Immature natural killer cell (primary cell): Measurements from ENCODE around the gene NSMF. TPM values are rescaled to one million over a fixed set of nuclear protein-coding genes. Genes with fewer than 3 reads are reported as not detected.
A peak's percentile ranks its signal among the peaks of the same experiment; 100 is the strongest.

Experiments used
- DNase-seq, 3 donors: peaks; one replicate each; pipeline ENCODE4 v3.0.0; 2022; ENCODE audit warnings: mixed read lengths in 1 of 3
- H3K27ac Mint-ChIP-seq, 6 donors: one replicate each; pipeline ENCODE4 v1.8.0; 2020; ENCODE audit warnings: mixed read lengths in 6 of 6, mild to moderate bottlenecking in 5 of 6, inconsistent platforms in 4 of 6, moderate library complexity in 3 of 6
- H3K27me3 Mint-ChIP-seq, 3 donors: one replicate each; pipeline ENCODE4 v1.8.0; 2020 to 2021; ENCODE audit warnings: low read depth in 3 of 3, mild to moderate bottlenecking in 3 of 3, mixed read lengths in 3 of 3, moderate library complexity in 3 of 3, inconsistent platforms in 1 of 3
- H3K36me3 Mint-ChIP-seq, 3 donors: one replicate each; pipeline ENCODE4 v1.8.0; 2020; ENCODE audit warnings: mixed read lengths in 3 of 3, inconsistent platforms in 2 of 3, mild to moderate bottlenecking in 2 of 3
- H3K4me1 Mint-ChIP-seq, 2 donors: one replicate each; pipeline ENCODE4 v1.8.0; 2020; ENCODE audit warnings: inconsistent platforms in 2 of 2, mild to moderate bottlenecking in 2 of 2, mixed read lengths in 2 of 2, moderate library complexity in 1 of 2
- H3K4me3 Mint-ChIP-seq, 5 donors: one replicate each; pipeline ENCODE4 v1.8.0; 2020; ENCODE audit warnings: mild to moderate bottlenecking in 5 of 5, mixed read lengths in 5 of 5, inconsistent platforms in 3 of 5, moderate library complexity in 3 of 5
- H3K9me3 Mint-ChIP-seq, 6 donors: one replicate each; pipeline ENCODE4 v1.8.0; 2020; ENCODE audit warnings: mild to moderate bottlenecking in 6 of 6, mixed read lengths in 6 of 6, inconsistent platforms in 4 of 6, moderate library complexity in 3 of 6
- polyA plus RNA-seq, 3 donors: library from polyadenylated mRNA; unstranded; fragments of 300-500 nt; fragmentation: Illumina TruSeq; gene quantifications; one replicate each; pipeline ENCODE4 v1.2.3, GENCODE V29; 2021

NSMF gene
- polyA plus RNA-seq, 3 donors from 2014 or later: 9.4 to 14.3 (median 9.6) TPM

- Mint-ChIP-seq H3K4me1 (peaks cover 4 to 6% of the 10 kb centered on the region in 2 donors), H3K27ac (no peak overlapping the region), H3K4me3 (no peak overlapping the region), H3K36me3 (peaks cover 0 to 2% (median 0%) of the 10 kb centered on the region in 3 donors), H3K9me3 (no peaks in the 10 kb centered on the region), H3K27me3 (peaks cover 1% of the 10 kb centered on the region in 3 donors)
- no peak for DNase-seq
Observed at GRCh38 chr9:137436761-137437600, 22.2 kb downstream of the NSMF start.

- Mint-ChIP-seq H3K9me3 (no peaks in the 10 kb centered on the region), H3K27ac (no peak overlapping the region), H3K4me3 (no peak overlapping the region), H3K4me1 (peaks cover 0 to 4% of the 10 kb centered on the region in 2 donors), H3K27me3 (peaks cover 0 to 1% (median 0%) of the 10 kb centered on the region in 3 donors), H3K36me3 (no peaks in the 10 kb centered on the region)
- DNase-seq: no peak
Observed at GRCh38 chr9:137435980-137436760, 23.0 kb downstream of the NSMF start.

DNA sequence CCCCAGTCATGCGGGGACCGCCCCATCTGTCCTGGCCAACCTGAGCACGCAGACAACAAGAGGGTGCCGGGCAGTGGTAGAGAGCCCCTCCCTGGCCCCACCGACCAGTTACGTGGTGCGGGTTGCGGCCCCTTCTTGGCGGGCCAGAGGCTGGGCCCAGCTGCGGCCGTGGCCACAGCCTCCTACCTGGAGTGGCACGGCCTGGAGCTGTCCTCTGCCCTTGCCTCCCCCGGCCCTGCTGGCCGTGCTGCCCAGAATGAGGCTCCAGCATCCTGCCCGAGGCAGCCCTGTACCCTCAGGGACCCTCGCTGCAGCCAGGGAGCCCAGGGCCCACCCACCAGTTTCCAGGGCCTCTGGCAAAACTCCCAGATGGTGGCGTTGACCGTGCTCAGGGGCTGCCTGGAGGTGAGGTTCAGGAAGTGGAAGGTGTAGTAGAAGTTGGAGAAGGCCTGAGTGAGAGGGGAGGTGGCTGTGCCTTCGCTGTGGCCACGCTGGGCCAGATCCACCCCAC is 23.7 kb downstream of the NSMF start:
- H3K4me3 Mint-ChIP-seq: no peak overlapping the region
- H3K9me3 Mint-ChIP-seq: no peaks in the 10 kb centered on the region
- peaks cover 0 to 1% (median 0%) of the 10 kb centered on the region in 3 donors for H3K27me3 Mint-ChIP-seq
- DNase-seq: no peak
- no peak overlapping the region for H3K27ac Mint-ChIP-seq
- H3K36me3 Mint-ChIP-seq: no peaks in the 10 kb centered on the region
- H3K4me1 Mint-ChIP-seq: peaks cover 0 to 4% of the 10 kb centered on the region in 2 donors

DNA sequence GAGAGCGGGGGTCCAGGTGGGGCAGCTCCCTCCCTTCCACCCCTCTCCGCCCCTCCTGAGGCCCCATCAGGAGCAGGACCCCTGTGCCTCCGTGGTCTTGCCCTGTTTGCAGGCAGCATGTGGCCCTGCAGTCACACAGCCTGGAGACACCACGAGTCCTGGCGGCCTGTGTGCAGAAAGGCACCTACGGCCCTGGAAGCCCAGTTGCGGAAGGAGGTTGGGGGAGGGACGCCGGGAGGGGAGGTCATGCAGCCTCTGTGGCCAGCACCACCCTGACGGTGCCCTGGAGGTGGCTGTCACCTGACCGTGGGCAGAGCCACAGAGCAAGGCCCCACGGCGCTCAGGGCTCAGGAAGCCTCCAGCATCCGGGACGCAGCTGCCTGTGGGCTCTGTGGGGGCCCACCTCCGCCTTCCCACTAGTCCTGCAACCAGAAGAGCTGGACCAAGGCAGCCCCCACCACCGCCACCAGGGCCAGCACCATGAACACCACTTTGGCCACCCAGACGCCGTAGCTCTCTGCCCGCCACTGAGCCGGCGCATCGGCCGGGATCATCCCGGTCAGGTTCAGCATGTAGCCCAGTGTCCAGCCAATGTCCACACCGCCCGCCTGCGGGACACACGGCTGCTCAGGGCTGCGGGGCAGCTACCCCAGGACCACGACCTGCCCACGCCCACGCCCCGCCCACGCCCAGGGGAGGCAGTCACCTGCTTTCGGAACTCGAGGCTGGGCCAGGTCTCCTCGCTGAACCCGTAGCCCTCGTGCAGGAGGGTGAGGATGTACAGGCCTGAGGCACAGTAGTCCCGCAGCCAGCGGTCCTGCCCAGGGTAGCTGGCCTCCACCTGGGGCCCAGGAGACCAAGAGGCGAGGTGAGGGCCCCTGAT is 24.4 kb downstream of the NSMF start:
- H3K27ac Mint-ChIP-seq: no peak overlapping the region
- H3K9me3 Mint-ChIP-seq: no peaks in the 10 kb centered on the region
- H3K4me3 Mint-ChIP-seq: peak overlapping the region in 1 of 5 donors; percentile 36
- no peaks in the 10 kb centered on the region for H3K36me3 Mint-ChIP-seq
- peak; percentile 48 to 52 (median 48) for DNase-seq
- peaks cover 0 to 4% of the 10 kb centered on the region in 2 donors for H3K4me1 Mint-ChIP-seq
- H3K27me3 Mint-ChIP-seq: peaks cover 0 to 1% (median 0%) of the 10 kb centered on the region in 3 donors

- Mint-ChIP-seq H3K27ac (no peak overlapping the region), H3K27me3 (no peaks in the 10 kb centered on the region), H3K9me3 (no peaks in the 10 kb centered on the region), H3K4me1 (peaks cover 0 to 4% of the 10 kb centered on the region in 2 donors), H3K4me3 (peak overlapping the region in 1 of 5 donors; percentile 36), H3K36me3 (no peaks in the 10 kb centered on the region)
- no peak for DNase-seq
Observed at GRCh38 chr9:137433916-137434431, 25.2 kb downstream of the NSMF start.

- no peaks in the 10 kb centered on the region for H3K36me3 Mint-ChIP-seq
- peaks cover 0 to 4% of the 10 kb centered on the region in 2 donors for H3K4me1 Mint-ChIP-seq
- H3K9me3 Mint-ChIP-seq: no peaks in the 10 kb centered on the region
- no peak overlapping the region for H3K27ac Mint-ChIP-seq
- no peak overlapping the region for H3K4me3 Mint-ChIP-seq
- DNase-seq: no peak
- H3K27me3 Mint-ChIP-seq: peaks cover 0 to under 1% (median 0%) of the 10 kb centered on the region in 3 donors
Observed at GRCh38 chr9:137433349-137433915, 25.7 kb downstream of the NSMF start.

DNA sequence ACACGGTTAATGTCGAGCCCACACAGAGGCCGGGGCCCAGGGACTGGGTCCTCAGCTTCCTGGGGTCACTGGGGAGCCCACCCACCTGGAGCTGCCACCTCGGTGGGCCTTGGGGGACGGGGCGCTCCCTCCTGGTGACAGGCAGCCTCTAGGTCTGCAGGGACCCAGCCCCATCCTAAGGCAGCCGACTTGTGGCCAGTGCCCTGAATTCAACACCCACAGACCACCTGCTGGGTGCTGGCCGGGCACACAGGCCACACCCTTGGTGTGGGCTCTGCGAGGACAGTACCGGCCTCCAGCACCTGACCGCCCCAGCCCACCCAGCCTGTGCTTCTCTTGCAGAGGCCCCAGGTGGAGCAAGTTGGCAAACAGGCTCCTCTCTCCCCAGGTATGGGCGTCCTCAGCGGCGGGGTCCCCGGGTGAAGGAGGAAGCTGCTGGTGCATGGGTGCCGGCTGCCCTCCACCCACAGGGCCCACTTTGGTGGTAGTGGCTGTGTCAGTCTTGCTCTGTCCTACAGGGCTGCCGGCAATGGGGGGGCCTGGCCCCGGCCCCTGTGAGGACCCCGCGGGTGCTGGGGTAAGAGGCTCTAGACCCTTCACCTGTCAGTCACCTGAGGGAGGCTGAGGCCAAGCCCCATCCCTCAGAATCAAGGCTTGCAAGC is 26.3 kb downstream of the NSMF start:
- H3K4me3 Mint-ChIP-seq: no peak overlapping the region
- H3K27me3 Mint-ChIP-seq: peaks cover 0 to 1% (median 0%) of the 10 kb centered on the region in 3 donors
- H3K36me3 Mint-ChIP-seq: no peaks in the 10 kb centered on the region
- DNase-seq: no peak
- H3K9me3 Mint-ChIP-seq: no peaks in the 10 kb centered on the region
- peaks cover 0 to 4% of the 10 kb centered on the region in 2 donors for H3K4me1 Mint-ChIP-seq
- H3K27ac Mint-ChIP-seq: no peak overlapping the region

DNA sequence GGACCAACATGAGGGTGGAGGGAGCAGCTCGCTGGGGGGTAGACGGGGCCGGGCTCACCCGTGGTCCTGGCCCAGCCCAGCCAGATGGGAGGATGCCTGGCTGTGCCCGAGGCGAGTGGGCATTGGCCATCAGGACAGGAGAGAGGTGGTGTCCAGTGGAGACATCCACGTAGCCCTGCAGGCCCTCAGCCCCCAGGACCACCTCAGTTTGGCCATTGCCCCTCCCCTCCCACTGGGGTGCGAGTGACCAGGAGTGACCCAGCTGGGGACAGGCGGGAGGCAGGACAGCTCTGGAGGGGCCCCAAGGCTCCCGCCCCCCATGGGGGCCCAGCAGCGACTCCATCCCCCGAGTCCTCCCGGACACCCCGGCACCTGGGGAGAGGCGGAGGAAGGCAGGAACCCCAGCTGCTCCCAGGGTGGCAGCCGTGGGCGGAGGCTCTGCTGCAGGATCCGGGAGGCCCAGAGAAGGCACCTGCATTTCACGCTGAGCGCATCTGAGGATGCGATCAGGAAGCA is 27.7 kb downstream of the NSMF start:
- Mint-ChIP-seq H3K4me3 (no peak overlapping the region), H3K4me1 (peaks cover 0 to 4% of the 10 kb centered on the region in 2 donors), H3K9me3 (no peaks in the 10 kb centered on the region), H3K27me3 (peaks cover 0 to 2% (median 1%) of the 10 kb centered on the region in 3 donors), H3K27ac (no peak overlapping the region), H3K36me3 (no peaks in the 10 kb centered on the region)
- DNase-seq: no peak

GRCh38 chr9:137430723-137431415 is 28.3 kb downstream of the NSMF start:
- H3K9me3 Mint-ChIP-seq: no peaks in the 10 kb centered on the region
- no peak overlapping the region for H3K27ac Mint-ChIP-seq
- H3K4me1 Mint-ChIP-seq: peaks cover 0 to 4% of the 10 kb centered on the region in 2 donors
- no peak for DNase-seq
- no peak overlapping the region for H3K4me3 Mint-ChIP-seq
- H3K27me3 Mint-ChIP-seq: peaks cover 0 to 2% (median 1%) of the 10 kb centered on the region in 3 donors
- H3K36me3 Mint-ChIP-seq: no peaks in the 10 kb centered on the region

- no peaks in the 10 kb centered on the region for H3K36me3 Mint-ChIP-seq
- no peaks in the 10 kb centered on the region for H3K9me3 Mint-ChIP-seq
- no peak overlapping the region for H3K27ac Mint-ChIP-seq
- no peak overlapping the region for H3K4me3 Mint-ChIP-seq
- peaks cover 0 to 4% of the 10 kb centered on the region in 2 donors for H3K4me1 Mint-ChIP-seq
- no peak for DNase-seq
- H3K27me3 Mint-ChIP-seq: peaks cover 0 to 2% (median 1%) of the 10 kb centered on the region in 3 donors
Observed at GRCh38 chr9:137429974-137430722, 29.0 kb downstream of the NSMF start.

- Mint-ChIP-seq H3K27me3 (peaks cover 0 to 4% (median 2%) of the 10 kb centered on the region in 3 donors), H3K4me3 (no peak overlapping the region), H3K9me3 (no peaks in the 10 kb centered on the region), H3K27ac (no peak overlapping the region), H3K36me3 (no peaks in the 10 kb centered on the region), H3K4me1 (peaks cover 1 to 2% of the 10 kb centered on the region in 2 donors)
- DNase-seq: no peak
Observed at GRCh38 chr9:137429546-137429890, 29.6 kb downstream of the NSMF start.
